GM18520 (cell line): ENCODE measurements around the gene ALK.

Experiments used
- ATAC-seq: cut with Tn5 transposase; IDR thresholded peaks from one replicate; pipeline ENCODE4 v1.9.1; 2021; ENCODE audit not compliant: unreplicated experiment

Gene ALK

GRCh38 chr2:29799628-29800027, 121.8 kb downstream of the ALK start:
- ATAC-seq: no peak

- no peak for ATAC-seq
Observed at GRCh38 chr2:29797916-29798315, 123.5 kb downstream of the ALK start.

GRCh38 chr2:29796446-29796845, 124.9 kb downstream of the ALK start:
- ATAC-seq: no peak

GRCh38 chr2:29789911-29790485, 131.4 kb downstream of the ALK start:
- no peak for ATAC-seq

GRCh38 chr2:29787473-29788465, 133.6 kb downstream of the ALK start:
- ATAC-seq: no peak

- ATAC-seq: no peak
Observed at GRCh38 chr2:29786361-29786760, 135.0 kb downstream of the ALK start.

GRCh38 chr2:29783666-29784065, 137.7 kb downstream of the ALK start:
- no peak for ATAC-seq

GRCh38 chr2:29782549-29783458, 138.6 kb downstream of the ALK start:
- ATAC-seq: no peak

- ATAC-seq: no peak
Observed at GRCh38 chr2:29782087-29782486, 139.3 kb downstream of the ALK start.

- ATAC-seq: no peak
Observed at GRCh38 chr2:29780906-29781305, 140.5 kb downstream of the ALK start.

GRCh38 chr2:29777161-29777560, 144.2 kb downstream of the ALK start:
- no peak for ATAC-seq

- ATAC-seq: no peak
Observed at GRCh38 chr2:29776406-29776805, 145.0 kb downstream of the ALK start.

GRCh38 chr2:29775937-29776336, 145.4 kb downstream of the ALK start:
- ATAC-seq: no peak

GRCh38 chr2:29774624-29775023, 146.8 kb downstream of the ALK start:
- no peak for ATAC-seq

GRCh38 chr2:29770846-29771245, 150.5 kb downstream of the ALK start:
- ATAC-seq: no peak

- ATAC-seq: no peak
Observed at GRCh38 chr2:29769847-29770246, 151.5 kb downstream of the ALK start.

- no peak for ATAC-seq
Observed at GRCh38 chr2:29767606-29768335, 153.6 kb downstream of the ALK start.

GRCh38 chr2:29766191-29766590, 155.2 kb downstream of the ALK start:
- no peak for ATAC-seq

GRCh38 chr2:29765721-29766120, 155.7 kb downstream of the ALK start:
- no peak for ATAC-seq

- no peak for ATAC-seq
Observed at GRCh38 chr2:29763371-29763770, 158.0 kb downstream of the ALK start.

- ATAC-seq: no peak
Observed at GRCh38 chr2:29762239-29762638, 159.1 kb downstream of the ALK start.
